Mucosa of stomach (tissue), 1 donor: ENCODE data around the gene PKHD1.

Experiments
- H3K27me3 ChIP-seq: one replicate; pipeline ENCODE4 v1.7.0; 2013; ENCODE audit warnings: mild to moderate bottlenecking, low read length; ENCODE audit not compliant: control insufficient read depth, insufficient read depth
- H3K36me3 ChIP-seq: one replicate; pipeline ENCODE4 v1.7.0; 2013; ENCODE audit warnings: low read length; ENCODE audit not compliant: control insufficient read depth, insufficient read depth
- H3K4me1 ChIP-seq: one replicate; pipeline ENCODE4 v1.7.0; 2013; ENCODE audit warnings: mild to moderate bottlenecking, low read length; ENCODE audit not compliant: control insufficient read depth, insufficient read depth
- H3K4me3 ChIP-seq: one replicate; pipeline ENCODE4 v1.7.0; 2013; ENCODE audit warnings: low read length
- H3K9ac ChIP-seq: one replicate; pipeline ENCODE4 v1.7.0; 2013; ENCODE audit warnings: mild to moderate bottlenecking, low read length, moderate library complexity
- H3K9me3 ChIP-seq: one replicate; pipeline ENCODE4 v1.7.0; 2013; ENCODE audit warnings: mild to moderate bottlenecking, low read length, moderate library complexity; ENCODE audit not compliant: control insufficient read depth
- donor health status: Pancreatic carcinoma.

PKHD1 gene, protein sequence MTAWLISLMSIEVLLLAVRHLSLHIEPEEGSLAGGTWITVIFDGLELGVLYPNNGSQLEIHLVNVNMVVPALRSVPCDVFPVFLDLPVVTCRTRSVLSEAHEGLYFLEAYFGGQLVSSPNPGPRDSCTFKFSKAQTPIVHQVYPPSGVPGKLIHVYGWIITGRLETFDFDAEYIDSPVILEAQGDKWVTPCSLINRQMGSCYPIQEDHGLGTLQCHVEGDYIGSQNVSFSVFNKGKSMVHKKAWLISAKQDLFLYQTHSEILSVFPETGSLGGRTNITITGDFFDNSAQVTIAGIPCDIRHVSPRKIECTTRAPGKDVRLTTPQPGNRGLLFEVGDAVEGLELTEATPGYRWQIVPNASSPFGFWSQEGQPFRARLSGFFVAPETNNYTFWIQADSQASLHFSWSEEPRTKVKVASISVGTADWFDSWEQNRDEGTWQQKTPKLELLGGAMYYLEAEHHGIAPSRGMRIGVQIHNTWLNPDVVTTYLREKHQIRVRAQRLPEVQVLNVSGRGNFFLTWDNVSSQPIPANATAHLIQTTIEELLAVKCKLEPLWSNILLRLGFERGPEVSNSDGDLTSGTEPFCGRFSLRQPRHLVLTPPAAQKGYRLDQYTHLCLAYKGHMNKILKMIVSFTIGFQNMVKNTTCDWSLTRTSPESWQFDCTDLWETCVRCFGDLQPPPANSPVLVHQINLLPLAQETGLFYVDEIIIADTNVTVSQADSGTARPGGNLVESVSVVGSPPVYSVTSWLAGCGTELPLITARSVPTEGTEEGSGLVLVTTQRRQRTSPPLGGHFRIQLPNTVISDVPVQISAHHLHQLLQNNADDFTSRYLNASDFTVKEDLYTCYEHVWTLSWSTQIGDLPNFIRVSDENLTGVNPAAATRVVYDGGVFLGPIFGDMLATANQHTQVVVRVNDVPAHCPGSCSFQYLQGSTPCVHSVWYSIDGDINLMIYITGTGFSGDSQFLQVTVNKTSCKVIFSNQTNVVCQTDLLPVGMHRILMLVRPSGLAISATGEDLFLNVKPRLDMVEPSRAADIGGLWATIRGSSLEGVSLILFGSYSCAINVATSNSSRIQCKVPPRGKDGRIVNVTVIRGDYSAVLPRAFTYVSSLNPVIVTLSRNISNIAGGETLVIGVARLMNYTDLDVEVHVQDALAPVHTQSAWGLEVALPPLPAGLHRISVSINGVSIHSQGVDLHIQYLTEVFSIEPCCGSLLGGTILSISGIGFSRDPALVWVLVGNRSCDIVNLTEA (N-terminal part only)

DNA sequence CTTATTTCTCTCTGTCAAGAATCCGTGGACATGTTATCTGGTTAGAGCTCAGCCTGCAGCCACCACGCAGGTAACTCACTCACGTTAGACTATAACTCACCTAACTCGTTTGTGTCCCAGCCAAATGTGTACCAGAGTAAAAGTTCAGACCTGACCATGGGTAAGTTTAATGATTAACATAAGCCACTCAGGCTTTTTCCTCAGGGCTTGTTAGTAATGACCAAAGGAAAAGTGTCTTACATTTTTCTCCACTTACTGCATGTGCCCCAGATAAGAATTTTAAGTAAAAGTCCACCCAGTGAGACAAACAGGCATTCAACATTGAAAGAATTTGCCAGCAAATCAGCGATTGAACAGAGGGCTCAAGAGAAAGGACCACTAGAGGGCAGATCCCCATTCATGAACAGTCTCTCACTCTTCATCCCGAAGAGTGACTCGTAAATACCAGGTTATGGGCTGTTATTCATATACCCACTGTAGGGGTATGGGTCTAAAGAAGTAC lies at the start of gene PKHD1:
Gene PKHD1 (minus strand): TSS at position 116 of the 502 bp plus-strand sequence. CDS start 2,680 bp downstream, outside the sequence.
- Histone ChIP-seq H3K4me3 (no peak within 1 kb of the TSS), H3K9ac (peak within 1 kb of the TSS; percentile 24), H3K36me3 (no peaks in the 10 kb centered on the region), H3K4me1 (no peaks in the 10 kb centered on the region), H3K27me3 (no peaks in the 10 kb centered on the region), H3K9me3 (no peaks in the 10 kb centered on the region)

DNA sequence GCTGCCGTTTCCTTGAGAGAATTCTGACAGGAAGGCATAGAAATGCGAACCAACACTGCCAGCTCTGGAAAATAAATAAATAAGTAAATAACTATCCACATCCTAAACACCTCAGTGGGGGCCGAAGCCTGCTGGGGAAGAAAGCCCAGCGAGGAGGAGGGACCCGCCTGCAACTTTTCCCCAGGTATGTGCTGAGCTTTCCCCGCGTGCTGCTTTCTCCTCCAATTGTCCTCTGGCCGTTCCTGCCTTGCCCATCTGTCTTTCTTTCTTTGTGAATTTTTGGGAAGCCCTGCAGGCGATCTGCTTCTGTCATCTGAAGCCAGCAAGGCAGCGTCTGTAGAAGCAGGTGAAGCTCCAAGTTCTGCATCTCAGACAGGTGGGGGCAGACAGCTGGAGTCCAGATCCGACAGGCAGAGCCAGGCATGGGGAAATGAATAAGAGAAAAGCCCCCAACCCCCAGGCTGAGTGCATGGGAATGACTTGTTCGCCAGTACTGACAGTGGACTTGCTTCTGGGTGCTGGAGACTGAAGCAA lies 49.6 kb upstream of the PKHD1 start:
- Histone ChIP-seq H3K36me3 (no peaks in the 10 kb centered on the region), H3K9ac (no peak overlapping the region), H3K4me1 (no peaks in the 10 kb centered on the region), H3K27me3 (no peaks in the 10 kb centered on the region), H3K4me3 (no peak overlapping the region), H3K9me3 (no peaks in the 10 kb centered on the region)

DNA sequence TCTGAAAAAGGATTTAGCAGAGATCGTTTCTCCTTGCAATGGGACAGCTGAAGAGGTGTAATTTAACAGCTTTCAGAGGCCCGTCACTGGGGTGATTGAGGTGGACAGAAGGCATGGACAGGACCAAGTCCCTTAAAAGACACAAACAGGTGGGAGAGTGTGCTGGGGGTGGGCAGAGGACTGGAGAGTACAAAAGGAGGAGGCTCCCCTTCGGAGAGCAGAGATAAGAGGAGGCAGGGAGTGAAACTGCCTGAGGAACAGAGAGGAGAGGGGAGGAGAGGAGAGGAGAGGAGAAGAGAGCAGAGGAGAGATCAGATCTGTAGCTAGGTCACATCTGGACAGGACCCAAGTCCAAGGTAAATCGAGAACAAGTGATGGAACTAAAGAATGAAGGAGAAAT lies 48.6 kb upstream of the PKHD1 start:
- Histone ChIP-seq H3K9ac (no peak overlapping the region), H3K4me3 (no peak overlapping the region)

DNA sequence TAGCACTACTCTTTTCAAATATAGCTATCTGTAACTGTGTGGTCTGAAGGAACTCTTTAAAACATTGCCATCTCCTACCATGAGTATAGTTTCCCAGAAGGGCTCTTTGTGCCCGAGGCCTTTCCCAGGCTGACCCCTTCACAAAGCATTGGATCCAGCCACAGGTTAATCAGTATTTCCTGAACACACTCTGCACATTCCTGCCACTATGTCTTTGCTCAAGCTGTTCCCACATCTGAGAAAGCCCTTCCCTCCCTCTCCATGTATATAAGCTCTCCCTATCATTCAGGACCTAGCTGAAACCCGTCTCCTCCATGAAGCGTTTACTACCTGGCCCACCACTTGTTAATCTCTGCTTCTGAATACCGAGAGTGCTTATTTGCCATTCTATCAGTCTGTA lies 47.8 kb upstream of the PKHD1 start:
- Histone ChIP-seq H3K4me3 (no peak overlapping the region), H3K27me3 (no peaks in the 10 kb centered on the region), H3K4me1 (no peaks in the 10 kb centered on the region), H3K9ac (no peak overlapping the region), H3K9me3 (no peaks in the 10 kb centered on the region), H3K36me3 (no peaks in the 10 kb centered on the region)

More for the DNA sequence above, 48.6 kb upstream of the PKHD1 start:
- no peaks in the 10 kb centered on the region for H3K9me3 ChIP-seq
- H3K36me3 ChIP-seq, result no peaks in the 10 kb centered on the region
- H3K27me3 ChIP-seq, result no peaks in the 10 kb centered on the region
- no peaks in the 10 kb centered on the region for H3K4me1 ChIP-seq

DNA sequence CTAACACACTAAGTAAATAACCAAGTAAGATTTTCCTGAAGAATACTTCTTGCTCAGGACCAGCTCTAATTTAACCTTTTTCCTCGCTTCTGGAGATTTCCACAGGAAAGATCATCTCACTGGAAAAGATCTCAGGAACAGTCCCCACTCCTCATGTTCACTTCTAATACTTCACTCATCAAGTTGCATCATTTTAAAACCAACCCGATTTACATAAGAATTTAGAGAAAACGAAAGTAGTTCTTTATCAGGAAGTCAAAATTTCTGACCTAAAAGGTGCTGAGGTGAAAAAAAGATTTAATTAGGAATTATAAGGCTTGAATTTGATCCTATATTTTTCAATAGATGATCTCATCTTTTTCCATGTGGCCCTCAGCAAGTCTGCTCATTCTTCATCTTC lies 46.6 kb upstream of the PKHD1 start:
- Histone ChIP-seq H3K36me3 (no peaks in the 10 kb centered on the region), H3K9me3 (no peaks in the 10 kb centered on the region), H3K27me3 (no peaks in the 10 kb centered on the region), H3K4me1 (no peaks in the 10 kb centered on the region), H3K9ac (no peak overlapping the region), H3K4me3 (no peak overlapping the region)

DNA sequence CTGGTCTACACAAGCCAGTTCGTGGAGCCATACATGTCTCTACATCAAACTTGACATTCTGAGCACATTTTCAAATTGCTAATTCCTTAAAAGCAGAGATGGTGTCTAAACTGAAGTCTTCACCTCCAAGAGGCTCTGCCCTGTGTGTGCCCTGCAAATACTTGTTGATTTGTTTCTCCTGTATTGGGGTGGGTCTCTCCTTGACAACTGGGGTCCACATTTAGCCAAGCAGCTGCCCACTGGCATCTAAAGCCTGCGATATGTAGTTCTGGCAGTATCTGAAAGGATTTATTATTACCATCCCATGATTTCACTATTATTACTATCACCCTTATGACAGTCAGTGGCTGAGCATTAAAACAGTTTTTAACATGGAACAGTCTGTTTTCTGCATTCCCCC lies 45.9 kb upstream of the PKHD1 start:
- no peak overlapping the region for H3K4me3 ChIP-seq
- H3K27me3 ChIP-seq, result no peaks in the 10 kb centered on the region
- no peaks in the 10 kb centered on the region for H3K4me1 ChIP-seq
- no peaks in the 10 kb centered on the region for H3K36me3 ChIP-seq
- no peaks in the 10 kb centered on the region for H3K9me3 ChIP-seq
- H3K9ac ChIP-seq, result no peak overlapping the region

DNA sequence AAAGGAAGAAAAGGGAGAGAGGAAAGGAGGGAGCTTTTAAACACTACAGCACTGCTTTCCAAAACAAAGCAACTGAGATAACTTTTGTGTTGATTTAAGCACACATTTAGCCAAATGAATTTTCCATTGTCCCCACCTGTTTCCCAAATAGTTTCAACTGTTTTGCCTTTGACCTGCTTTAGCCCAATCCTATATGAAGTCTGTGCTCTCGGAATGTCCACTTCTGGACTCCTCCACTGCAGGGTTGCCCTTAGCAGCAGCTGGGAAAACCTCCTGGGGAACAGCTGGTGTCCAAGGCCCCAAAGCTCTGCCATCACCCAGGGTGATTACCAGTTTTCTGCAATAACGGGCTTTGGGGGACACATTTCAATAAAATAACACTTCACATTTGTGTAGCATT lies 44.9 kb upstream of the PKHD1 start:
- H3K9me3 ChIP-seq, result no peaks in the 10 kb centered on the region
- H3K4me3 ChIP-seq, result no peak overlapping the region
- H3K27me3 ChIP-seq, result no peaks in the 10 kb centered on the region
- no peak overlapping the region for H3K9ac ChIP-seq
- H3K36me3 ChIP-seq, result no peaks in the 10 kb centered on the region
- no peaks in the 10 kb centered on the region for H3K4me1 ChIP-seq

DNA sequence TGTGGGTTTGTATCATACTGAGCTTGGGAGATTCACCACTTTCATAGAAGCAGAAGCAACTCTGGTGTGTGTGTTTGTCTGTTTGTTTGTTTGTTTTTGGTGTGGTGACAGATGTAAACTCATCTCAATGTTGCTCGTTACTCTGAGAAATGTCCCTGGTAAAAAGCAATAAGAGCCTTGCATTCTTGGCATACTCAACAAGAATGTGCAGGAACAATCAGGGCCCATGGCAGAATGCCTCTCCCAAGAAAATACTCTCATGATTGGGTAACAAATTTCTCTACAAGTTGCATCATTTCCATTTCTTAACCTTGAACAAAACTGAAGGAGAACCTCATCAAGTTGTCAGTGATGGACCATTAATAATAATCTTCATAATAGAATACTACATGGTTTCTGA lies 43.0 kb upstream of the PKHD1 start:
- H3K27me3 ChIP-seq, result no peaks in the 10 kb centered on the region
- H3K9ac ChIP-seq, result no peak overlapping the region
- H3K4me1 ChIP-seq, result no peaks in the 10 kb centered on the region
- no peaks in the 10 kb centered on the region for H3K9me3 ChIP-seq
- H3K36me3 ChIP-seq, result no peaks in the 10 kb centered on the region
- H3K4me3 ChIP-seq, result no peak overlapping the region

DNA sequence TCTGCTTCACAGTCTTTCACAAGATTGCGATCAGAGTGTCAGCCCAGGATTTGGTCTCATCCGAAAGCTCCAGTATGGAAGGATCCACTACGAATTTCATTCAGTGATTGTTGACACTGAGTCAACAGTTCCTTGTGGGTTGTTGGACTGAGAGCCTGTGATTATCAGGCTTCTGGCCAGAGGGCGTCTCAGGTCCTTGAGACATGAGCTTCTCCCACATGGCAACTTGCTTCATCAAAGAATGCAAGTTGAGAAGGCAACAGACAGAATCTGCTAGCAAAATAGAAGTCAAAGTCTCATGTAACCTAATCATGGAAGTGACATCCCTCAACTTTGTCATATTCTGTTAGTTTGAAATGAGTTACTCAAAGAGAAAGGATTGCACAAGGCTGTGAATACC lies 40.5 kb upstream of the PKHD1 start:
- Histone ChIP-seq H3K9ac (no peak overlapping the region), H3K4me1 (no peaks in the 10 kb centered on the region), H3K4me3 (no peak overlapping the region), H3K36me3 (no peaks in the 10 kb centered on the region), H3K27me3 (no peaks in the 10 kb centered on the region), H3K9me3 (no peaks in the 10 kb centered on the region)

DNA sequence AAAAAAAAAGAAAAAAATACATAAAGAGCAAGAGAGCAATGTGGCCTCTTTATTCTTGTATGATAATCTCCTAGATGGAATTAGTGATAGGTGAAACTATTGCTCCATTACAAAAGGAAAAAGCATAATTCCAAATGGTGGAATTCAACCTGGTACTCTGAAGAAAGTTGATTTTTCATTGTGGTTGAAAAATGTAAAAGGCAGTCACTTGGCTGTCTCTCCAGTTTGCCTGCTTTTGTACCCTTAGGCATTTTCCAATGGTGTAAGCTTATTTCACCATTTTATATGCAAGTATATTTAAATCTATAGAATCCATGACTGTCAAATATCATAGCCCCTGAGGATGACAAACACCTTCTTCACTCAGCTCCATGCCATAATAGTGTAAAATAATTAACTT lies 38.8 kb upstream of the PKHD1 start:
- no peaks in the 10 kb centered on the region for H3K9me3 ChIP-seq
- no peak overlapping the region for H3K9ac ChIP-seq
- H3K36me3 ChIP-seq, result no peaks in the 10 kb centered on the region
- no peaks in the 10 kb centered on the region for H3K4me1 ChIP-seq
- no peaks in the 10 kb centered on the region for H3K27me3 ChIP-seq
- H3K4me3 ChIP-seq, result no peak overlapping the region

DNA sequence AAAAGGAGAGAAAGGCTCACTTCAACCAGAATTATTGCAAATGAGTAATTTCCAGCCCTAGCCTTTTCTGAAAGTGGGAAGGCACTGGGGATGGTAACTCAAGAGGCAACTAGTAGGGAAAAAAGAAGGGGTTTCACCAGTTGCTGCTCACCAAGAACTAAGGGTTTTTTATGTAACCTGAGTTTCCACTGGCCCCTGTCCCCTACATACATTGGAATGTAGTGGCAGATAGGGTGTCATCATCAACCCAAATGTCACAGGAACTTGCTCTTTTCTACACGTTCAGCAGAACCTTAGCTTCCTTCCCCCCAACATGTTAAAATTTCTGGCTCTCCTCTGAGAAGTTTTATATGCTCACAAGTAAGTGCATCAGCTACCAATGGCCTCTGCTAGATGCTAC lies 38.2 kb upstream of the PKHD1 start:
- Histone ChIP-seq H3K27me3 (no peaks in the 10 kb centered on the region), H3K9me3 (no peaks in the 10 kb centered on the region), H3K36me3 (no peaks in the 10 kb centered on the region), H3K9ac (no peak overlapping the region), H3K4me1 (no peaks in the 10 kb centered on the region), H3K4me3 (no peak overlapping the region)
